GM12864 (cell line): ENCODE results near the gene GXYLT1.

Source experiments
- DNase-seq: peaks from one replicate; pipeline ENCODE4 v3.0.0-alpha.2; 2011; ENCODE audit warnings: low read depth
- H3K4me3 ChIP-seq: 2 replicates; pipeline ENCODE4 v1.5.1; 2011; ENCODE audit warnings: mild to moderate bottlenecking, low read depth, low read length, control low read depth
- TF ChIP-seq, protein P1 (sequence below): IDR thresholded peaks from 2 replicates; pipeline ENCODE4 v1.5.1; 2011; ENCODE audit warnings: low read depth, mild to moderate bottlenecking, moderate library complexity, low read length, control low read depth, inconsistent platforms; ENCODE audit errors: missing control alignments

The GXYLT1 gene

DNA sequence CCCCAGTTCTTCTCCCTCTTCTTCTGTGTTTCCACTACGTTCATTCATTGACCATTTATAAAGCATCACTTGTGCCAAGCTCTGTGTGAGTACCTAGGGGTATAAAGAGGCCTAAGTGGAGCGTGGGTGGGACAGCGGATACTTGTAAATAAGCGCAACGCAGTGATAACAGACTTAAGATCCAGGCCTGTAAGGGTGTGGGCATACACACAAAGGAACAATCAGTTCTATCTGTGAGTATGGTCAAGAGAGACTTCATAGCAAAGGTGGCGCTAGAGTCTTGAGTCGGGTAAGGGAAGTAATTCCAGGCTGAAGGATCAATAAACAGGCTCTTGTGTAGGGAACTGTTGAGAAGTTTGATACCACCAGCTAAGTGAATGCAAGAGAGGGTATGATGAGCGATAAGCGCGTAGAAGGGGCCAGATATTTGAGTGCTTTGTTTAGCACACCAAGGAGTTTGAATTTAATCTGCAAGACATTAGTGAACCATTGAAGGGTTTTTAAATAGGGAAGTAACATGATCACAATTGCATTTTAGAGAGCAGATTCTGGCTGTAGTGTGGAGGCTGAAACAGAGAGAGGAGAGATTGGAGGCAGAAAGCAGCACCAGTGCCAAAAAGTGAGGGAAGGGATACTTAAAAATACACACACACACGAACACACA, 1.0 kb upstream of the GXYLT1 start:
- TF ChIP-seq, protein P1, sequence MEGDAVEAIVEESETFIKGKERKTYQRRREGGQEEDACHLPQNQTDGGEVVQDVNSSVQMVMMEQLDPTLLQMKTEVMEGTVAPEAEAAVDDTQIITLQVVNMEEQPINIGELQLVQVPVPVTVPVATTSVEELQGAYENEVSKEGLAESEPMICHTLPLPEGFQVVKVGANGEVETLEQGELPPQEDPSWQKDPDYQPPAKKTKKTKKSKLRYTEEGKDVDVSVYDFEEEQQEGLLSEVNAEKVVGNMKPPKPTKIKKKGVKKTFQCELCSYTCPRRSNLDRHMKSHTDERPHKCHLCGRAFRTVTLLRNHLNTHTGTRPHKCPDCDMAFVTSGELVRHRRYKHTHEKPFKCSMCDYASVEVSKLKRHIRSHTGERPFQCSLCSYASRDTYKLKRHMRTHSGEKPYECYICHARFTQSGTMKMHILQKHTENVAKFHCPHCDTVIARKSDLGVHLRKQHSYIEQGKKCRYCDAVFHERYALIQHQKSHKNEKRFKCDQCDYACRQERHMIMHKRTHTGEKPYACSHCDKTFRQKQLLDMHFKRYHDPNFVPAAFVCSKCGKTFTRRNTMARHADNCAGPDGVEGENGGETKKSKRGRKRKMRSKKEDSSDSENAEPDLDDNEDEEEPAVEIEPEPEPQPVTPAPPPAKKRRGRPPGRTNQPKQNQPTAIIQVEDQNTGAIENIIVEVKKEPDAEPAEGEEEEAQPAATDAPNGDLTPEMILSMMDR, result no peak
- DNase-seq, result no peak
- H3K4me3 ChIP-seq, result peak overlapping the region; percentile 90

DNA sequence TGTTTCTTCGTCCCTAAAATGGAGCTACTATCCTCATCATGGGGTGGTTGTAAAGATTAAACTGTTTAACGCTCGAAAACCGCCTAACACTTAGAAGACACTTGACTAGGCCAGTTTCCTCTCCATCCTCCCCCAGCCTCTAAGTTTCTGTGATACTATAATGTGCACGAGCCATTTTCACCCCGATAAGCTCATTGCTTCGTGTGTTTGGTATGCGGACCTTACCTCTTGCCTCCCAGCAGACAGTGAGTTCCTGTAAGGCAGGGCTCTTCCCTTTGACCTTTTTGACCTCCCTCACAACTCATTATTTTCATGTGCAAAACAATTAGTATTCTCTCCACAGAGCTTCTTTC, 499 bp upstream of the GXYLT1 start:
- TF ChIP-seq, protein P1, result no peak
- no peak for DNase-seq
- H3K4me3 ChIP-seq, result peak overlapping the region; percentile 90

GRCh38 chr12:42144158-42144407, 591 bp downstream of the GXYLT1 start:
- DNase-seq, result no peak
- TF ChIP-seq, protein P1, result no peak
- peak overlapping the region; percentile 90 for H3K4me3 ChIP-seq

- TF ChIP-seq, protein P1, result no peak
- DNase-seq, result no peak
- peak overlapping the region; percentile 90 for H3K4me3 ChIP-seq
Measured at GRCh38 chr12:42143452-42144157, 1.1 kb downstream of the GXYLT1 start.

DNA sequence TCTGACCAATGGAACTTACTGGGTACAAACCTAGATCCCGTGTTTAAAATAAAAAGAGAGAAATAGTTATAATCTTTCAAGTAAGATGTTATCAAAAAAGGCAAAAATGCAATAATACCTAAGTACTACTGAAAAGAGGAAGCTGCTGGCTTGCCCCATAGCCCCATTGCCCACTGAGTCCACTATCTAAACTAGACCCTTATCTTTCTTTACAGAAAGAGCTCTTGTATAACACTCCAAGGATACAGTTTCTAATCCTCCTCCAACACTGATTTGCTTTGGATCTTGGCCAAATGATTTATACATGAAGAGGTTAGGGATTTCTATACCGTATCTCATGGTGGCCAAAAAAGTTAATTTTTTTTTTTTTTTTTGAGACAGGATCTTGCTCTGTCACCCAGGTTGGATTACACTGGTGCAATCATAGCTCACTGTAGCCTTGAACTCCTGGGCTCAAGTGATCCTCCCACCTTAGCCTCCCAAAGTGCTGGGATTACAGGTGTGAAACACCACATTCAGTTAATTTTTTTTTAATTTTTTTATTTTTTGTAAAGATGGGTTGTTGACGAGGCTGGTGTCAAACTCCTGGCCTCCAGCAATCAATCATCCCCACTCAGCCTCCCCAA, 2.6 kb downstream of the GXYLT1 start:
- DNase-seq, result no peak
- no peak overlapping the region for H3K4me3 ChIP-seq

GRCh38 chr12:42140901-42141300, 3.8 kb downstream of the GXYLT1 start:
- DNase-seq, result no peak
- H3K4me3 ChIP-seq, result no peak overlapping the region
- TF ChIP-seq, protein P1, result no peak

More for the DNA sequence above, 2.6 kb downstream of the GXYLT1 start:
- TF ChIP-seq, protein P1, result no peak

GRCh38 chr12:42135259-42135814, 9.3 kb downstream of the GXYLT1 start:
- no peak overlapping the region for H3K4me3 ChIP-seq
- no peak for DNase-seq
- TF ChIP-seq, protein P1, result no peak
